ENCODE measurements around the gene TIGIT.
A peak's percentile ranks its signal among the peaks of the same experiment; 100 is the strongest.
"Not testable (repeated sequence)": the region's sequence is repeated elsewhere in the genome, so short reads cannot be mapped to it uniquely, and the experiment has no call there.

Gene TIGIT

DNA sequence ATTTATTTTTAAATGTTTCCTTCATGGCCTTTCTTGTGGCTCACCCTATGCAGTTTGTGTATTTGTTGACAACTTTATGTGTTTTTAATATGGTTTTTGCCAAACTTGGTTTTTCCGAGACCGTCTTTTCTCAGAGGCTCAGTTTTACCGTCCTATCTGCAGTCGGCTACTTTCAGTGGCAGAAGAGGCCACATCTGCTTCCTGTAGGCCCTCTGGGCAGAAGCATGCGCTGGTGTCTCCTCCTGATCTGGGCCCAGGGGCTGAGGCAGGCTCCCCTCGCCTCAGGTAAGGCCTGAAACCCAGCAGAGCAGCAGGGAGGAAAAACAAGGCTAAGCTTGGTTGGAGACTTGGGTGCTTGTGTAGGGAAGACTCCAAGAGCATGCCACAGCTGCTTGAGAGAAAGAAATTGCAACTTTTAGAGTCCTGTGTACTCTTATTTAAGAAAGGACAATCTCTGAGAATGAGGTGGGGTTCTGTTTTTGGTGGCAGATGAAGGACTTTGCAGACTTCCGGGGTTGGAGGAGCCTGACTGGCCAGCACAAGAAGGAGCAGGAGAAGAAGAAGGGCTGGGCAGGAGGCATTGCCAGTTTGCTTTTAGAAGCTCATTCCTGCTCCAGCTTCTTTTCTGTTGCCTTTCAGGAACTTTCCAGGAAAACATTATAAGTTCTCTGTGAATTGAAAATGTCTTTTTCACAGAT is at the start of gene TIGIT:
Gene TIGIT, plus strand, starts transcription at position 191 of the 698 bp plus-strand sequence. Its CDS starts 34 bp downstream, at position 225.
- DNase-seq, result no peak

- no peak for DNase-seq
Measured at GRCh38 chr3:114252954-114253353, 40.9 kb upstream of the TIGIT start.

GRCh38 chr3:114253505-114253904 is 40.3 kb upstream of the TIGIT start:
- DNase-seq, result no peak

DNA sequence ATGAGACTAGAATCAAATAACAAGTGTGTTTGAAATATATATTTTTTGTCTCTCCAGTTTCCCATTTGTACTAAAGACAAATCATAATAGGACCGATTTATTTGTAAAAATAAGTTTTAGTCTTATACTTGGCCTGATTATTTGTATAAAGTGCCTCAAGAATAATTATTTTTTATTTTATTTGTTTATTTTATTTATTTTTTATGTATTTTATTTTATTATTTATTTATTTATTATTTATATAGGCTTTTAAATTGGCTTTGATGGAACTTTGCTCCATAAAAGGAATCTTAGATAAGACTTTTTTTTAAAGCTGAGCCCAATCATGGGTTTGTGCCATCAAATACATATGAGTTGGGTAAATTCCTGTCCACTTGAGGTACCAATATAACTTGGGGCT is 34.3 kb upstream of the TIGIT start:
- no peak for DNase-seq

DNA sequence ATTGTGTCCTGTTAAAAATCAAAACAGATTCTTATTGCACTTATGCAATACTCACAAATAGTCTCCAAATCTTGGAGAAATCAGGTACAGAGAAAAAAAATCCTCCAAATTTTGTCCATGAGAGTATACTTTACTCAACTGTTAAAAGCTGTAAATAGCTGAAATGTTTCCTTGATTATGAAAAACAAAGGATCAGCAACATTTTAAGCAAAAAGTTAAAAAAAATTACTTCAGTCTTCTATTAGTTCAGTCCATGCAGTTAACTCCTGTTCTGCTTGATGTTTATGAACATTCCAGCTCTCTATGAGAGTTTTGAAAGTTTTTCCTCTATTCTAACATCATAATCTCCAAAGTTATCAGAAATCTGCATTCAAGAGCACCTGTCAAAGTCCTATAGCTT is 33.7 kb upstream of the TIGIT start:
- no peak for DNase-seq

- no peak for DNase-seq
Measured at GRCh38 chr3:114270019-114270418, 23.8 kb upstream of the TIGIT start.

GRCh38 chr3:114272271-114272670 is 21.6 kb upstream of the TIGIT start:
- DNase-seq, result no peak

DNA sequence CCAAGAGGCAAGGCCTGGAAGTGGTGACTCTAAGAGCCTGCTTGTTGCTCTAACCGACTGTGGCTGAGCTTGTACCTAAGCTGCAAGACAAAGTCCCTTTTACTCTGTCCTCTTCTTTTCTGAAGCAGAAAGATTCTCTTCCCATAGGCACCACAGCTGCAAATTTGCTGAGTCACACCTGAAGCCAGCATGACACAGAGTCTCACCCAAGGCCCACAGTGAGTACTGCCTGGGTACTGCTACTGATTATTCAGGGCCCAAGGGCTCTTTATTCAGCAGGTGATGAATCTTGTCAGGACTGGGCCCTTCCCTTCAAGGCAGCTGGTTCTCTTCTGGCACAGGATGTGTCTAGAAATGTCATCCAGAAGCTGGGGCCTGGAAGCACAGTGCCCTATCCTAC is 18.9 kb upstream of the TIGIT start:
- DNase-seq, result no peak

GRCh38 chr3:114276856-114277255 is 17.0 kb upstream of the TIGIT start:
- not testable (repeated sequence) for DNase-seq

- DNase-seq, result no peak
Measured at GRCh38 chr3:114284644-114285043, 9.2 kb upstream of the TIGIT start.

DNA sequence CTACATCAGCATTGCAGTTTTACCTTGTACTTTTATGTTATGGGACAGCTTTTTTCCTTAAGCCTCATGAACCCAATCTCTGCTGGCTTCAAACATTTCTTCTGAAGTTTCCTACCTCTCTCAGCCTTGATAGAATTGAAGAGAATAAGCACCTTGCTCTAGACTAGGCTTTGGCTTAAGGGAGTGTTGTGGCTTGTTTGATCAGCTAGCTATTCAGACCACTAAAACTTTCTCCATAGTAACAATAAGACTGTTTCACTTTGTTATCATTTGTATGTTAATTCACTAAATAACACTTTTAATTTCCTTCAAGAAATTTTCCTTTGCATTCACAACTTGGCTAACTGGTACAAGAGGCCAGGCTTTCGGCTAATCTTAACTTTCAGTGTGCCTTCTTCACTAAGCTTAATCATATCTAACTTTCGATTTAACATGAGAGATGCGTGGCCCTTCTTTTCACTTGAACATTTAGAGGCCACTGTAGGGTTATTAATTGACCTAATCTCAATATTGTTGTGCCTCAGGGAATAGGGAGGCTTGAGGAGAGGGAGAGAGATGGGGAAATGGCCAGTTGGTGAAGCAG is 8.1 kb upstream of the TIGIT start:
- DNase-seq, result no peak

DNA sequence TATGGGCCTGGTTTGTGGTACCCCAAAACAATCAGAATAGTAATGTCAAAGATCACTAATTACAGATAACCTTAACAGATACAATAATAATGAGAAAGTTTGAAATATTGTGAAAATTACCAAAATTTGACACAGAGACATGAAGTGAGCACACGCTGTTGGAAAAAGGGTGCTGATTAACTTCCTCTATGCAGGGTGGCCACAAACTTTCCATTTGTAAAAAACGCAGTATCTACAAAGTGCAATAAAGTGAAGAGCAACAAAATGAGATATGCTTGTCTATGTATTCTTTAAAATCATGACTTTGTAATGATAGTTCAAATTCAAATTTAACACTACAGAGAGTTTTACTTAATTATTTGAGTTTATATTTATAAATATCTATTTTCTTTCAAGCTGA is 7.6 kb upstream of the TIGIT start:
- DNase-seq, result no peak

DNA sequence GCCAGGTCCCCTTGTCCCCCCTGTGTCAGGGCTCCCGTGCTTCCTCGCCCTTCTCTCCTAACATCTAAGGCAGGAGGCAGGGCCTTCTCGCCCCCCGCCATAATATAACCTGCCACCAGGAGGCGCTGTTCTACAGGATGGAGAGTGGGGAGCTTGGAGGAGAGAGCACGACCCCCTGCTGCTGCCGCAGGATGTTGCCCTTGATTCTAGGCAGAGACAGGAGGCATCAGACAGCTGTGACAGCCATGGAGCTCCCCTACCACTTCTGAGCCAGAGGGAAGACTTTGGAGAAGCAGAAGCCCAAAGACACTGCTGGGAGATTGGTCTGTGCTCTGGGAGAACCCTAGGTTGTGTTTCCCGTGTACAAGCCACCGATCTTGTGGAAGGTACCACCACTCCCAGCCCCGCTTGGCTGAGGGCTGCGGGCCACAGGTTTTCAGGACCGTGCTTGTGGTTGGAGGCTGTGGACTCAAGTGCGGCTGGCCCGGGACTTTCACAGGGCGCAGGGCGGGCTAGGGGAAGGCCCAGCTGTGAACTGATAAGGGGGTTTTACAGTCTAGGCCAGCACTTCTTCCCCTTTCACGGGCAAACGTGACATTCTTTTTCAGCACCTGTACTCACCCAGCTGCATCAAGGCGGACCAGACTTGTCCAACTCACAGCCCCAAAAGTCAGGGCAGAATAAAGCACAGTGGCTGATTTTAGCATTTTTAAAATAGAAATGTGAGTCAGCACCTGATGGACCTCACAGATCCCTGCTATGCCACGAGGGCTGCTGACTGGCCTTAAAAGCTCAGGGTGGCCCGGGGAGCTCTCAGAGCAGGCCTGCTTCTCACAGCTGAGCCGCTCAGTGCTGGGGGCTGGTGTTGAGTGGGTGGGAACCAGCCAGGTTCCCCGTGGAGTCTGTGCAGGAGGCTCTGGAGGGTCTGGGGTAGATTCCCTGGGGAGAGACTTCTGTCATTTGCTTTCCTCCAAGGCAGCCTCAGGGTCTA is 2.6 kb upstream of the TIGIT start:
- DNase-seq, result peak; percentile 86

DNA sequence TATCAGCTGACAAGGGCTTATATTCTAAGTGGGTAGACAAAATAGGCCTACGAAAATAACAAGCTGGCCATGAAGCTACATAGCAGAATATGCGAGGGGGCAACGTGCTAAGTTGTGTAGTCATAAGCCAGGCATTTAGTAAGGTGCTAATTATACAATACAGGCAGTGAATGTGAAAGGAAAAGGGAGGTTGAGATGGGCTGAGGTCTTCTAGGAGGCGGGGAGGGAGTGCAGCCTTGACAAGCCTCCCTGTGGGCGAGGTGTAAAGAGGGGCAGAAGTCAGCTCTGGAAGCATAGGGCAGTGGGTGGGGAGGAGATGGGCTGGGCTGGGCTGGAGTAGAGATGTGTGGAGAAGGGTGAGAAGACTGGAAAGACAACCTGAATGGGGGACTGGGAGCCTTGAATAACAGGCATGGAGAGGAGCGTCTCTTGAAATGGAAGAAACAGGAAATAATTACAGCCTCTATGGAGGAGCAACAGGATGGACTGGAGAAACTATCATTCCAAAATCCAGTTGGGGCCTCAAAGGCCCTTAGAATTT is 1.2 kb downstream of the TIGIT start:
- no peak for DNase-seq

DNA sequence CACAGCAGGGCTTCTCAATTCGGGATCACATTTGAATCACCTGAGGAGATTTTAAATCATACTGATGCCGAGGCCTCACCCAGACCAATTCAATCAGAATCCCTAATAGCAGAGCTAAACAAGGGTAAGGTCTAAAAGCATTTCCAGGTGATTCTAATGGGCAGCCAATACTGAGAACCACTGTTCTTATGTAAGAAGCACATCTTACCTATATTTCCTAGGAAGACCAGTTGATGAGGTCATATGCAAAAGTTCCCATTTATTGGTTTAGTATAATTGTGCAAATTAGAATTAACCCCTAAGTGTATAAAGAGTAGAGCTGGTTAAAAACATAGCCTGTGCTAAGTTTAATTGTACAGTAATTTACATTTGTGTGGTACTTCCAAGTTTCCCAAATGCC is 2.1 kb downstream of the TIGIT start:
- no peak for DNase-seq

- DNase-seq, result no peak
Measured at GRCh38 chr3:114299421-114299820, 5.6 kb downstream of the TIGIT start.

DNA sequence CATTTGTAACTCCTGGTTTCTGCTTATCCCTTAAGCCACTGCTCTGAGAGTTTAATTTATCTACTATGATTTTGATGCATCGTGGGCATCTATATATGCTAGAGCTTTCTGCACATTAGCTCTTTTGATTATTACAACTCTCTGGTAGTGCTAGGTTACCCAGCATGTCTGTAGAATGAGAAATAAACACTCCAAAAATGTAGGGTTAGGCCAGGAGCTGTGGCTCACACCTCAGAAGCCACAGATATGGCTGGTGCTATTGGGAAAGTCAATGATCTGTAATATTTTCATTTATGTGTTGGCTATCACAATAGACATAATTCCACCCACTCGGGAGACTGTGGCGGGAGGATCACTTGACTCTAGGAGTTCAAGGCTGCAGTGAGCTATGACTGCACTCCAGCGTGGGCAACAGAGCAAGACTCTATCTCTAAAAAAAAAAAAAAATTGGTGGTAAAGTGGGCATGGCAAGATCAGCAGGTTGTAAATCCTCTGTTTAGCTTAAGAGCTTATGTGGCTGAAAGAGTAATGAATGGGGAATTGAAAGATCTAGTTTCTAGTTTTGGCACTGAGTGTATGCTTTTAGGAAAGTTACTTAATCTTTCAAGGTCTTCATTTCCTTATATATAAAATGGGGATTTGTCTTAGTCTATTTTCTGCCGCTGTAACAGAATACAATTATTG is 6.3 kb downstream of the TIGIT start:
- DNase-seq, result no peak

GRCh38 chr3:114307222-114307830 is 13.5 kb downstream of the TIGIT start:
- no peak for DNase-seq

GRCh38 chr3:114307832-114308231 is 14.0 kb downstream of the TIGIT start:
- no peak for DNase-seq

DNA sequence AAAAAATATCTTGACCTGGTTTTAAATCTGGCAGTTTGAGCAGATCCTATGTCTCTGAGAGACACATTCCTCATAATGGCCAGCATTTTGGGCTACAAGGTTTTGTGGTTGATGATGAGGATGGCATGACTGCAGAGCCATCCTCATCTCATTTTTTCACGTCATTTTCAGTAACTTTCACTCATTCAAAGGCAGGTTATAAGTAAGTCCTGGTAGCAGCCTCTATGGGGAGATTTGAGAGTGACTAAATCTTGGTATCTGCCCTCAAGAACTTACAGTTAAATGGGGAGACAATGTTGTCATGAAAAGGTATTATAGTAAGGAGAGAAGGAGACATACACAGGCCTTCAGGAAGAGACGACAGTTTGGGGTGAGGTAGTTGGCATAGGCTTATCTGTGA is 14.5 kb downstream of the TIGIT start:
- no peak for DNase-seq

- peak; percentile 63 for DNase-seq
Measured at GRCh38 chr3:114308830-114309229, 15.0 kb downstream of the TIGIT start.

- DNase-seq, result no peak
Measured at GRCh38 chr3:114310695-114311094, 16.9 kb downstream of the TIGIT start.
